Activated CD8-positive, alpha-beta memory T cell treated with anti-CD3 and anti-CD28 coated beads for 4 hours (primary cell): Measurements from ENCODE around the gene DDX18.

Source experiments
- DNase-seq, 2 donors: peaks; one replicate each; pipeline ENCODE4 v3.0.0-alpha.2; 2020; ENCODE audit warnings: low read depth in 2 of 2

Gene DDX18

GRCh38 chr2:117834992-117835391 is 20.5 kb downstream of the DDX18 start:
- DNase-seq: no peak

GRCh38 chr2:117835990-117836760 is 21.7 kb downstream of the DDX18 start:
- peak; percentile 11 to 12 for DNase-seq

- DNase-seq: no peak
These were observed 30.8 kb downstream of the DDX18 start for GRCh38 chr2:117845304-117845703.

- DNase-seq: no peak
These were observed 35.5 kb downstream of the DDX18 start for GRCh38 chr2:117850015-117850414.

GRCh38 chr2:117850461-117850860 is 36.0 kb downstream of the DDX18 start:
- no peak for DNase-seq

GRCh38 chr2:117851969-117852368 is 37.5 kb downstream of the DDX18 start:
- DNase-seq: no peak

GRCh38 chr2:117853316-117853715 is 38.8 kb downstream of the DDX18 start:
- no peak for DNase-seq

- no peak for DNase-seq
These were observed 39.4 kb downstream of the DDX18 start for GRCh38 chr2:117853873-117854272.

- DNase-seq: no peak
These were observed 40.1 kb downstream of the DDX18 start for GRCh38 chr2:117854610-117855009.

- DNase-seq: no peak
These were observed 41.4 kb downstream of the DDX18 start for GRCh38 chr2:117855886-117856285.

- DNase-seq: no peak
These were observed 42.1 kb downstream of the DDX18 start for GRCh38 chr2:117856415-117857210.

- no peak for DNase-seq
These were observed 43.8 kb downstream of the DDX18 start for GRCh38 chr2:117858336-117858735.

GRCh38 chr2:117858892-117859531 is 44.5 kb downstream of the DDX18 start:
- no peak for DNase-seq

GRCh38 chr2:117859532-117859911 is 45.0 kb downstream of the DDX18 start:
- no peak for DNase-seq

- DNase-seq: no peak
These were observed 45.6 kb downstream of the DDX18 start for GRCh38 chr2:117859924-117860647.

- no peak for DNase-seq
These were observed 48.0 kb downstream of the DDX18 start for GRCh38 chr2:117862459-117862858.

- no peak for DNase-seq
These were observed 61.3 kb downstream of the DDX18 start for GRCh38 chr2:117875786-117876185.

- no peak for DNase-seq
These were observed 64.5 kb downstream of the DDX18 start for GRCh38 chr2:117879003-117879402.
